GM12874 (cell line): Measurements from ENCODE around the gene EWSR1.
A peak's percentile ranks its signal among the peaks of the same experiment; 100 is the strongest.

Experiments
- CTCF ChIP-seq: IDR thresholded peaks from 2 replicates; pipeline ENCODE4 v1.5.1; 2011; ENCODE audit warnings: low read depth, mild to moderate bottlenecking, control low read depth, low read length, moderate library complexity; ENCODE audit not compliant: insufficient read depth

Gene EWSR1

GRCh38 chr22:29256606-29257325 lies 11.3 kb upstream of the EWSR1 start:
- no peak for TF ChIP-seq CTCF

GRCh38 chr22:29257751-29258181 lies 10.3 kb upstream of the EWSR1 start:
- no peak for TF ChIP-seq CTCF

- TF ChIP-seq CTCF: no peak
Observed at GRCh38 chr22:29258407-29259252, 9.4 kb upstream of the EWSR1 start.

- 0 out of 2 replicates have a peak, but pooled peaks have one; percentile 5 for TF ChIP-seq CTCF
Observed at GRCh38 chr22:29259253-29259899, 8.7 kb upstream of the EWSR1 start.

GRCh38 chr22:29260031-29260560 lies 8.0 kb upstream of the EWSR1 start:
- no peak for TF ChIP-seq CTCF

GRCh38 chr22:29260601-29261315 lies 7.3 kb upstream of the EWSR1 start:
- no peak for TF ChIP-seq CTCF

GRCh38 chr22:29263791-29264276 lies 4.2 kb upstream of the EWSR1 start:
- no peak for TF ChIP-seq CTCF
